Stomach smooth muscle (tissue), 2 donors: ENCODE measurements around the gene ZBP1.

Experiments
- H3K27ac ChIP-seq: one replicate; pipeline ENCODE4 v1.7.0; 2013; ENCODE audit warnings: mild to moderate bottlenecking, low read length, inconsistent platforms
- H3K27me3 ChIP-seq, 2 donors: one replicate each; pipeline ENCODE4 v1.7.0; 2013; ENCODE audit warnings: low read length in 2 of 2; ENCODE audit not compliant: insufficient read depth in 2 of 2, control insufficient read depth in 1 of 2
- H3K36me3 ChIP-seq, 2 donors: one replicate each; pipeline ENCODE4 v1.7.0; 2013; ENCODE audit warnings: low read length in 2 of 2; ENCODE audit not compliant: control insufficient read depth in 2 of 2, insufficient read depth in 2 of 2
- H3K4me1 ChIP-seq: one replicate; pipeline ENCODE4 v1.7.0; 2013; ENCODE audit warnings: low read length; ENCODE audit not compliant: control insufficient read depth, insufficient read depth
- H3K4me3 ChIP-seq, 2 donors: one replicate each; pipeline ENCODE4 v1.7.0; 2013; ENCODE audit warnings: low read length in 2 of 2
- H3K9ac ChIP-seq, 2 donors: one replicate each; pipeline ENCODE4 v1.7.0; 2013; ENCODE audit warnings: low read length in 2 of 2, mild to moderate bottlenecking in 1 of 2
- H3K9me3 ChIP-seq, 2 donors: one replicate each; pipeline ENCODE4 v1.7.0; 2013; ENCODE audit warnings: low read length in 2 of 2; ENCODE audit not compliant: control insufficient read depth in 2 of 2
- donor health status: healthy.
- donor health status: Pancreatic carcinoma.

Gene ZBP1

GRCh38 chr20:57657535-57658446 is 37.6 kb upstream of the ZBP1 start:
- H3K36me3 ChIP-seq: peaks cover 6 to 12% of the 10 kb centered on the region in 2 donors
- no peaks in the 10 kb centered on the region for H3K27me3 ChIP-seq
- H3K9me3 ChIP-seq: no peaks in the 10 kb centered on the region
- no peak overlapping the region for H3K9ac ChIP-seq
- H3K4me1 ChIP-seq: peaks cover 14% of the 10 kb centered on the region
- no peak overlapping the region for H3K4me3 ChIP-seq
- H3K27ac ChIP-seq: no peak overlapping the region

- Histone ChIP-seq H3K4me1 (peaks cover 14% of the 10 kb centered on the region), H3K4me3 (no peak overlapping the region), H3K27me3 (no peaks in the 10 kb centered on the region), H3K27ac (no peak overlapping the region), H3K9me3 (no peaks in the 10 kb centered on the region), H3K36me3 (peaks cover 6 to 15% of the 10 kb centered on the region in 2 donors), H3K9ac (no peak overlapping the region)
Measured at GRCh38 chr20:57656821-57657534, 36.8 kb upstream of the ZBP1 start.

- H3K4me3 ChIP-seq: no peak overlapping the region
- H3K27me3 ChIP-seq: no peaks in the 10 kb centered on the region
- H3K9ac ChIP-seq: no peak overlapping the region
- H3K27ac ChIP-seq: no peak overlapping the region
- H3K9me3 ChIP-seq: no peaks in the 10 kb centered on the region
- peaks cover 14% of the 10 kb centered on the region for H3K4me1 ChIP-seq
- peaks cover 6 to 17% of the 10 kb centered on the region in 2 donors for H3K36me3 ChIP-seq
Measured at GRCh38 chr20:57656252-57656820, 36.1 kb upstream of the ZBP1 start.

- no peak overlapping the region for H3K27ac ChIP-seq
- no peak overlapping the region for H3K9ac ChIP-seq
- H3K27me3 ChIP-seq: no peaks in the 10 kb centered on the region
- H3K36me3 ChIP-seq: peaks cover 6 to 21% of the 10 kb centered on the region in 2 donors
- H3K4me1 ChIP-seq: peaks cover 11% of the 10 kb centered on the region
- no peak overlapping the region for H3K4me3 ChIP-seq
- H3K9me3 ChIP-seq: no peaks in the 10 kb centered on the region
Measured at GRCh38 chr20:57655809-57656155, 35.6 kb upstream of the ZBP1 start.

GRCh38 chr20:57654998-57655808 is 35.0 kb upstream of the ZBP1 start:
- no peak overlapping the region for H3K4me3 ChIP-seq
- no peak overlapping the region for H3K9ac ChIP-seq
- no peak overlapping the region for H3K27ac ChIP-seq
- H3K36me3 ChIP-seq: peaks cover 6 to 21% of the 10 kb centered on the region in 2 donors
- H3K4me1 ChIP-seq: peaks cover 11% of the 10 kb centered on the region
- H3K9me3 ChIP-seq: no peaks in the 10 kb centered on the region
- H3K27me3 ChIP-seq: no peaks in the 10 kb centered on the region

GRCh38 chr20:57654363-57654997 is 34.3 kb upstream of the ZBP1 start:
- H3K9ac ChIP-seq: no peak overlapping the region
- H3K27me3 ChIP-seq: no peaks in the 10 kb centered on the region
- H3K36me3 ChIP-seq: peaks cover 6 to 21% of the 10 kb centered on the region in 2 donors
- no peak overlapping the region for H3K27ac ChIP-seq
- H3K4me3 ChIP-seq: no peak overlapping the region
- H3K4me1 ChIP-seq: peaks cover 11% of the 10 kb centered on the region
- H3K9me3 ChIP-seq: no peaks in the 10 kb centered on the region

- H3K4me3 ChIP-seq: no peak overlapping the region
- H3K27me3 ChIP-seq: no peaks in the 10 kb centered on the region
- H3K9me3 ChIP-seq: no peaks in the 10 kb centered on the region
- H3K9ac ChIP-seq: no peak overlapping the region
- H3K4me1 ChIP-seq: peaks cover 11% of the 10 kb centered on the region
- H3K27ac ChIP-seq: no peak overlapping the region
- peaks cover 4 to 19% of the 10 kb centered on the region in 2 donors for H3K36me3 ChIP-seq
Measured at GRCh38 chr20:57653910-57654309, 33.7 kb upstream of the ZBP1 start.

GRCh38 chr20:57653546-57653900 is 33.3 kb upstream of the ZBP1 start:
- Histone ChIP-seq H3K27me3 (no peaks in the 10 kb centered on the region), H3K4me3 (no peak overlapping the region), H3K27ac (no peak overlapping the region), H3K4me1 (peaks cover 8% of the 10 kb centered on the region), H3K9ac (no peak overlapping the region), H3K36me3 (peaks cover 0 to 16% of the 10 kb centered on the region in 2 donors), H3K9me3 (no peaks in the 10 kb centered on the region)

- Histone ChIP-seq H3K27ac (no peak overlapping the region), H3K4me3 (no peak overlapping the region), H3K9ac (no peak overlapping the region), H3K4me1 (peaks cover 8% of the 10 kb centered on the region), H3K9me3 (no peaks in the 10 kb centered on the region), H3K36me3 (peaks cover 0 to 15% of the 10 kb centered on the region in 2 donors), H3K27me3 (no peaks in the 10 kb centered on the region)
Measured at GRCh38 chr20:57652606-57653545, 32.6 kb upstream of the ZBP1 start.
